ENCODE data around the gene REM2.

REM2 gene

GRCh38 chr14:22883173-22883976 is at the start of gene REM2:
Gene REM2 (plus strand): TSS chr14:22883222. CDS start chr14:22883288, 66 bp downstream.
- DNase-seq: no peak

GRCh38 chr14:22835505-22835904 is 47.5 kb upstream of the REM2 start:
- DNase-seq: no peak

GRCh38 chr14:22836301-22837113 is 46.5 kb upstream of the REM2 start, which contains the start of gene MMP14:
Gene MMP14 (plus strand): TSS chr14:22836585. CDS start chr14:22836818, 233 bp downstream.
- DNase-seq: peak; percentile 32

- DNase-seq: no peak
Observed at GRCh38 chr14:22837114-22837749, 45.8 kb upstream of the REM2 start.

- no peak for DNase-seq
Observed at GRCh38 chr14:22837750-22838538, 45.1 kb upstream of the REM2 start.

- no peak for DNase-seq
Observed at GRCh38 chr14:22838631-22839041, 44.4 kb upstream of the REM2 start.

GRCh38 chr14:22839159-22839779 is 43.8 kb upstream of the REM2 start:
- no peak for DNase-seq

GRCh38 chr14:22841311-22841710 is 41.7 kb upstream of the REM2 start:
- no peak for DNase-seq

GRCh38 chr14:22841769-22842168 is 41.3 kb upstream of the REM2 start:
- DNase-seq: no peak

GRCh38 chr14:22842211-22843122 is 40.6 kb upstream of the REM2 start:
- no peak for DNase-seq

GRCh38 chr14:22843123-22843925 is 39.7 kb upstream of the REM2 start:
- no peak for DNase-seq

- DNase-seq: no peak
Observed at GRCh38 chr14:22844221-22845102, 38.6 kb upstream of the REM2 start.

GRCh38 chr14:22845103-22845394 is 38.0 kb upstream of the REM2 start:
- DNase-seq: no peak

- DNase-seq: no peak
Observed at GRCh38 chr14:22845821-22846625, 37.0 kb upstream of the REM2 start.

- DNase-seq: no peak
Observed at GRCh38 chr14:22846811-22847307, 36.2 kb upstream of the REM2 start.

- DNase-seq: no peak
Observed at GRCh38 chr14:22847661-22848341, 35.2 kb upstream of the REM2 start.

GRCh38 chr14:22848351-22849164 is 34.5 kb upstream of the REM2 start:
- no peak for DNase-seq
